Measurements from ENCODE around the gene CBLL1. TPM values are rescaled to one million over a fixed set of nuclear protein-coding genes. Genes with fewer than 3 reads are reported as not detected.

Gene CBLL1
- total and polyA plus RNA-seq, 3 donors from 2014 or later: 29.2 to 58.1 (median 42.6) TPM

GRCh38 chr7:107726356-107727130 lies 17.4 kb upstream of the CBLL1 start:
- DNase-seq: no peak

GRCh38 chr7:107728276-107728675 lies 15.7 kb upstream of the CBLL1 start:
- H3K27me3 ChIP-seq: no peaks in the 10 kb centered on the region
- H3K4me3 ChIP-seq: no peak overlapping the region
- no peak for DNase-seq
- intact Hi-C loops (cut with DNase I; ENCODE audit: low total_unique reads): loop anchor here (10.0 kb wide), 1 partner anchor 263 kb away; no protein-coding TSS in a partner anchor
- no peaks in the 10 kb centered on the region for H3K36me3 ChIP-seq (ENCODE audit: low read depth, missing control alignments)
- no peak overlapping the region for H3K27ac ChIP-seq
- TF ChIP-seq POLR2A (IDR thresholded peaks at IDR 0.05) (no peak), CTCF (IDR thresholded peaks at IDR 0.05) (no peak)
- no peaks in the 10 kb centered on the region for H3K4me1 ChIP-seq
- H3K9me3 ChIP-seq: no peaks in the 10 kb centered on the region

More at GRCh38 chr7:107726356-107727130, 17.4 kb upstream of the CBLL1 start:
- Histone ChIP-seq H3K9me3 (no peaks in the 10 kb centered on the region), H3K36me3 (ENCODE audit: low read depth, missing control alignments) (no peaks in the 10 kb centered on the region), H3K27ac (no peak overlapping the region), H3K4me3 (no peak overlapping the region), H3K27me3 (no peaks in the 10 kb centered on the region), H3K4me1 (no peaks in the 10 kb centered on the region)
- no peak for TF ChIP-seq POLR2A (IDR thresholded peaks at IDR 0.05)
- TF ChIP-seq CTCF (IDR thresholded peaks at IDR 0.05): no peak
- intact Hi-C loops (cut with DNase I; ENCODE audit: low total_unique reads): loop anchor here (10.0 kb wide), 1 partner anchor 262 kb away; no protein-coding TSS in a partner anchor
- WGBS, 2 donors: 81 to 87% methylated on average over 3 of the region's 3 CpGs

GRCh38 chr7:107742678-107743566 lies 1.0 kb upstream of the CBLL1 start:
- H3K27ac ChIP-seq: peak overlapping the region; percentile 93 to 99
- no peaks in the 10 kb centered on the region for H3K27me3 ChIP-seq
- WGBS, 2 donors: 11 to 12% methylated on average over 28 to 29 of the region's 29 CpGs
- no peaks in the 10 kb centered on the region for H3K9me3 ChIP-seq
- peak overlapping the region; percentile 71 to 89 for H3K4me3 ChIP-seq
- no peak for TF ChIP-seq POLR2A (IDR thresholded peaks at IDR 0.05)
- no peak for TF ChIP-seq CTCF (IDR thresholded peaks at IDR 0.05)
- peaks cover 18% of the 10 kb centered on the region for H3K4me1 ChIP-seq
- DNase-seq: no peak
- no peaks in the 10 kb centered on the region for H3K36me3 ChIP-seq (ENCODE audit: low read depth, missing control alignments)
- intact Hi-C loops (cut with DNase I; ENCODE audit: low total_unique reads): loop anchor here (10.0 kb wide), 1 partner anchor 132 kb away; no protein-coding TSS in a partner anchor

- Histone ChIP-seq H3K36me3 (ENCODE audit: low read depth, missing control alignments) (no peaks in the 10 kb centered on the region), H3K9me3 (no peaks in the 10 kb centered on the region), H3K27me3 (no peaks in the 10 kb centered on the region), H3K27ac (peak overlapping the region; percentile 93 to 99), H3K4me1 (peaks cover 18% of the 10 kb centered on the region), H3K4me3 (peak overlapping the region; percentile 71 to 89)
- no peak for DNase-seq
- intact Hi-C loops (cut with DNase I; ENCODE audit: low total_unique reads): loop anchor here (10.0 kb wide), 1 partner anchor 130 kb away; no protein-coding TSS in a partner anchor
- WGBS, 2 donors: 0% methylated on average over 17 to 22 of the region's 22 CpGs
- TF ChIP-seq CTCF (IDR thresholded peaks at IDR 0.05) (no peak), POLR2A (IDR thresholded peaks at IDR 0.05) (no peak)
Observed at GRCh38 chr7:107744345-107744750, 406 bp downstream of the CBLL1 start.

Measured in testis (tissue), 3 donors.